HG03457 (cell line): Measurements from ENCODE around the gene ZC3H18.

Source experiments
- ATAC-seq: cut with Tn5 transposase; IDR thresholded peaks from one replicate; pipeline ENCODE4 v1.9.1; 2021; ENCODE audit warnings: moderate number of reproducible peaks; ENCODE audit not compliant: unreplicated experiment

Gene ZC3H18

GRCh38 chr16:88578446-88579313 is 8.5 kb downstream of the ZC3H18 start:
- no peak for ATAC-seq

GRCh38 chr16:88580371-88580770 is 10.2 kb downstream of the ZC3H18 start:
- no peak for ATAC-seq

GRCh38 chr16:88581033-88581432 is 10.8 kb downstream of the ZC3H18 start:
- no peak for ATAC-seq

GRCh38 chr16:88582912-88583575 is 12.8 kb downstream of the ZC3H18 start:
- no peak for ATAC-seq

- ATAC-seq: no peak
Measured at GRCh38 chr16:88584676-88585075, 14.5 kb downstream of the ZC3H18 start.

- no peak for ATAC-seq
Measured at GRCh38 chr16:88585269-88585668, 15.1 kb downstream of the ZC3H18 start.

- ATAC-seq: no peak
Measured at GRCh38 chr16:88585927-88586581, 15.9 kb downstream of the ZC3H18 start.

- no peak for ATAC-seq
Measured at GRCh38 chr16:88588148-88588547, 17.9 kb downstream of the ZC3H18 start.

- no peak for ATAC-seq
Measured at GRCh38 chr16:88588754-88589153, 18.6 kb downstream of the ZC3H18 start.

GRCh38 chr16:88589441-88589840 is 19.2 kb downstream of the ZC3H18 start:
- ATAC-seq: no peak

GRCh38 chr16:88591577-88592021 is 21.4 kb downstream of the ZC3H18 start:
- no peak for ATAC-seq

- no peak for ATAC-seq
Measured at GRCh38 chr16:88593061-88593460, 22.9 kb downstream of the ZC3H18 start.

- ATAC-seq: no peak
Measured at GRCh38 chr16:88593489-88593888, 23.3 kb downstream of the ZC3H18 start.

GRCh38 chr16:88593910-88594309 is 23.7 kb downstream of the ZC3H18 start:
- no peak for ATAC-seq

GRCh38 chr16:88595101-88595500 is 24.9 kb downstream of the ZC3H18 start:
- no peak for ATAC-seq

GRCh38 chr16:88595921-88596320 is 25.7 kb downstream of the ZC3H18 start:
- no peak for ATAC-seq

GRCh38 chr16:88596483-88596882 is 26.3 kb downstream of the ZC3H18 start:
- ATAC-seq: no peak

- no peak for ATAC-seq
Measured at GRCh38 chr16:88597856-88598491, 27.8 kb downstream of the ZC3H18 start.

- ATAC-seq: no peak
Measured at GRCh38 chr16:88599092-88599733, 29.0 kb downstream of the ZC3H18 start.

GRCh38 chr16:88599825-88600538 is 29.8 kb downstream of the ZC3H18 start:
- no peak for ATAC-seq
